GM23248 (cell line): ENCODE data around the gene CNTN6. TPM values are rescaled to one million over a fixed set of nuclear protein-coding genes. Genes with fewer than 3 reads are reported as not detected.
A peak's percentile ranks its signal among the peaks of the same experiment; 100 is the strongest.

Source experiments
- DNase-seq: peaks from one replicate; pipeline ENCODE4 v3.0.0-alpha.2; 2015
- H2AFZ ChIP-seq: fragments of 200-600 bp; sonication (generic); 2 replicates; pipeline ENCODE4 v1.6.1; 2016; ENCODE audit warnings: antibody characterized with exemption
- H3F3A ChIP-seq: fragments of 200-600 bp; sonication (generic); 2 replicates; pipeline ENCODE4 v1.6.1; 2016; ENCODE audit warnings: mild to moderate bottlenecking, antibody characterized with exemption, mixed run types; ENCODE audit not compliant: insufficient read depth
- H3K27ac ChIP-seq: fragments of 200-600 bp; sonication (generic); 2 replicates; pipeline ENCODE4 v1.5.1; 2016; ENCODE audit warnings: mild to moderate bottlenecking
- H3K27me3 ChIP-seq: fragments of 200-600 bp; sonication (generic); replicated peaks from 2 replicates; pipeline ENCODE4 v1.6.1; 2016; ENCODE audit warnings: mild to moderate bottlenecking; ENCODE audit not compliant: insufficient read depth
- H3K36me3 ChIP-seq: fragments of 200-600 bp; sonication (generic); 2 replicates; pipeline ENCODE4 v1.6.1; 2016; ENCODE audit warnings: low read depth, mild to moderate bottlenecking
- H3K4me1 ChIP-seq: fragments of 200-600 bp; sonication (generic); 2 replicates; pipeline ENCODE4 v1.6.1; 2016; ENCODE audit warnings: mild to moderate bottlenecking; ENCODE audit not compliant: insufficient read depth
- H3K4me2 ChIP-seq: fragments of 200-600 bp; sonication (generic); one replicate; pipeline ENCODE4 v1.6.1; 2016; ENCODE audit warnings: mild to moderate bottlenecking; ENCODE audit not compliant: unreplicated experiment
- H3K4me3 ChIP-seq: fragments of 200-600 bp; sonication (generic); 2 replicates; pipeline ENCODE4 v1.5.1; 2016; ENCODE audit warnings: mild to moderate bottlenecking
- H3K79me2 ChIP-seq: fragments of 200-600 bp; sonication (generic); 2 replicates; pipeline ENCODE4 v1.6.1; 2016; ENCODE audit warnings: mild to moderate bottlenecking; ENCODE audit not compliant: insufficient read depth
- H3K9ac ChIP-seq: fragments of 200-600 bp; sonication (generic); 2 replicates; pipeline ENCODE4 v1.6.1; 2016; ENCODE audit warnings: mild to moderate bottlenecking
- H3K9me2 ChIP-seq: fragments of 200-600 bp; sonication (generic); 2 replicates; pipeline ENCODE4 v1.6.1; 2016; ENCODE audit warnings: mixed run types, mild to moderate bottlenecking, moderate library complexity; ENCODE audit not compliant: insufficient read depth
- H3K9me3 ChIP-seq: fragments of 200-600 bp; sonication (generic); one replicate; pipeline ENCODE4 v1.6.1; 2017; ENCODE audit warnings: low read depth
- H4K20me1 ChIP-seq: fragments of 200-600 bp; sonication (generic); 2 replicates; pipeline ENCODE4 v1.6.0; 2016; ENCODE audit not compliant: insufficient read depth
- EZH2 ChIP-seq: fragments of 200-600 bp; sonication (generic); IDR thresholded peaks from 2 replicates; pipeline ENCODE4 v1.6.1; 2018; ENCODE audit warnings: antibody characterized with exemption, mild to moderate bottlenecking; ENCODE audit not compliant: insufficient read depth, poor library complexity, severe bottlenecking
- EZH2phosphoT487 ChIP-seq: fragments of 200-600 bp; sonication (generic); IDR thresholded peaks from 2 replicates; pipeline ENCODE4 v1.6.1; 2018; ENCODE audit warnings: antibody characterized with exemption, moderate library complexity, mild to moderate bottlenecking, low read depth; ENCODE audit not compliant: insufficient read depth
- WGBS, 2 experiments: methylation state at CpG; one replicate each; pipeline ENCODE4 v1.1.6; 2015 to 2017; ENCODE audit warnings: low lambda C conversion rate in 2 of 2, low coverage in 1 of 2; ENCODE audit errors: missing lambda C conversion rate in 2 of 2; 5-methylcytosine and 5-hydroxymethylcytosine counted together
- in situ Hi-C: fragments of 300-500 bp; cut with MboI; formaldehyde crosslinking; loops from 2 replicates; pipeline ENCODE4 v1.15.0; 2020
- polyA plus RNA-seq: library from polyadenylated mRNA; unstranded; fragments of >200 nt; fragmentation: Nextera tagmentation; extraction: Ambion mirVana; gene quantifications from 2 replicates; pipeline ENCODE4 v1.2.1, GENCODE V29; 2016
- total RNA-seq: library from RNA; depleted of rRNA; stranded (reverse); fragments of >200 nt; shearing (Covaris generic); gene quantifications from 2 replicates; pipeline ENCODE4 v1.2.3, GENCODE V29; 2014

Gene CNTN6
- total and polyA plus RNA-seq, 2 experiments from 2014 or later, result not detected

DNA sequence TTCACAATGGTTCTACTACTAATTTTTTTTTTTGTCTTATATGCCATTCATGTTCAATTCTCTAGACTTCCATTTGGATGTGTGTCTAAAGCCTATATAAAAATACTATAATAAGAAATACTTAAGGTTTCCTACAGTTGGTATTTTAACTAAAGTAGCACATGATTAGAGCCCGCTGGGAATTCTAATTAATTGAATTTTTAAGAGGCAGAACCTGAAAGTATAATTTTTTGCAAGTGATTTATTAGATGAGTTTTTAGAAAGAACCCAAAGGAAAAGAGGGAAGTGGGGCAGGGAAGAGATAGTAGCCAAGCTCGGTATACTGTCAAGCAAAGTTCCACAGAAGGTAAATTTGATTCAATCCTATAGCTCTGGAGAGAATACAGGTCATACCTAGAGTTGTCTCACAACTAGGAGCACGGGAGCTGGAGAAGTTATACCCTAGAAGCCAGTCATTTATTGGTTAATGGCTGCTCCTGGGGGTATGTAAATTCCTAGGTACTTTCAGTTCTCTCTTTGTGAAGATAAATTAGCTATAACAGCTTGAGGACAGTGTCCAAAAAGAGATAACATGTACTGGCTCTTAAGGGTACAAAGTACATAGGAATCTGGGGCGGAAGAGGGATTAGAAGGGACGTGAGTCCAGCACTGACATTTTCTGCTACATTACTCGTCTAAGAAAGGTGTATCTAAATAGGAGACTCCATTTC is 225.6 kb downstream of the CNTN6 start:
- Histone ChIP-seq H3K9me2 (no peaks in the 10 kb centered on the region), H3K27ac (no peak overlapping the region), H3K27me3 (no peaks in the 10 kb centered on the region), H3K4me3 (no peak overlapping the region), H2AFZ (no peak overlapping the region), H4K20me1 (no peaks in the 10 kb centered on the region), H3K4me2 (no peak overlapping the region), H3F3A (no peaks in the 10 kb centered on the region), H3K79me2 (no peaks in the 10 kb centered on the region), H3K36me3 (no peaks in the 10 kb centered on the region), H3K9ac (no peak overlapping the region), H3K9me3 (no peaks in the 10 kb centered on the region), H3K4me1 (no peaks in the 10 kb centered on the region)
- 45 to 51% methylated on average over 6 of the region's 6 CpGs for WGBS, 2 experiments
- TF ChIP-seq EZH2phosphoT487, result no peak
- TF ChIP-seq EZH2, result no peak
- in situ Hi-C loops, result no loop called here
- no peak for DNase-seq

DNA sequence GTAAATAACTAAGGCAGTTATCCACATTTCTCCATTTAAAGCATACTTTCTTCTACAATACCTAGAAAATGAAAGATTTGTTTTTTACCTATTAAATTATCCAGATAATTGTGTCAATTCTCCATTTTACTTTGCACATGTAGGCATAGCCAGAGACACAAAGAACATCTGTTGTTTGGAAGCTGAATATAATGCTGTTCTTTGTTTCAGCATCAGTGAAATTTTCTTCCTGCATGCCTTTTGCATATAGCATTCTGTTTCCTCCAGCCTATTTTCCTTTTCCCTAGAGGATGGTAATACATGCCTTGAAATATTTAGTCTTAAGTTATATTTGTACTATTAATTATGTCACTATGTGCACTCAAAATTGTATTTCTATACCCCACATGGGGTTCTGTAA is 233.7 kb downstream of the CNTN6 start:
- H3K4me3 ChIP-seq, result no peak overlapping the region
- no peaks in the 10 kb centered on the region for H4K20me1 ChIP-seq
- H3K27ac ChIP-seq, result no peak overlapping the region
- H3K4me1 ChIP-seq, result no peaks in the 10 kb centered on the region
- no peaks in the 10 kb centered on the region for H3K9me3 ChIP-seq
- H2AFZ ChIP-seq, result no peak overlapping the region
- H3K9me2 ChIP-seq, result no peaks in the 10 kb centered on the region
- no peaks in the 10 kb centered on the region for H3K36me3 ChIP-seq
- no peaks in the 10 kb centered on the region for H3K79me2 ChIP-seq
- TF ChIP-seq EZH2, result no peak
- H3F3A ChIP-seq, result no peaks in the 10 kb centered on the region
- H3K9ac ChIP-seq, result no peak overlapping the region
- H3K4me2 ChIP-seq, result no peak overlapping the region
- H3K27me3 ChIP-seq, result no peaks in the 10 kb centered on the region
- no peak for DNase-seq
- in situ Hi-C loops, result no loop called here

GRCh38 chr3:1330107-1330506 is 237.3 kb downstream of the CNTN6 start:
- Histone ChIP-seq H3K4me3 (no peak overlapping the region), H3K9ac (no peak overlapping the region), H4K20me1 (no peaks in the 10 kb centered on the region), H3K27ac (no peak overlapping the region), H3F3A (no peaks in the 10 kb centered on the region), H3K27me3 (no peaks in the 10 kb centered on the region), H3K4me1 (no peaks in the 10 kb centered on the region), H3K79me2 (no peaks in the 10 kb centered on the region), H2AFZ (no peak overlapping the region), H3K36me3 (no peaks in the 10 kb centered on the region), H3K9me2 (no peaks in the 10 kb centered on the region), H3K4me2 (no peak overlapping the region), H3K9me3 (no peaks in the 10 kb centered on the region)
- in situ Hi-C loops, result no loop called here
- TF ChIP-seq EZH2phosphoT487 (no peak), EZH2 (no peak)
- 39 to 44% methylated on average over 2 of the region's 2 CpGs for WGBS, 2 experiments
- no peak for DNase-seq

DNA sequence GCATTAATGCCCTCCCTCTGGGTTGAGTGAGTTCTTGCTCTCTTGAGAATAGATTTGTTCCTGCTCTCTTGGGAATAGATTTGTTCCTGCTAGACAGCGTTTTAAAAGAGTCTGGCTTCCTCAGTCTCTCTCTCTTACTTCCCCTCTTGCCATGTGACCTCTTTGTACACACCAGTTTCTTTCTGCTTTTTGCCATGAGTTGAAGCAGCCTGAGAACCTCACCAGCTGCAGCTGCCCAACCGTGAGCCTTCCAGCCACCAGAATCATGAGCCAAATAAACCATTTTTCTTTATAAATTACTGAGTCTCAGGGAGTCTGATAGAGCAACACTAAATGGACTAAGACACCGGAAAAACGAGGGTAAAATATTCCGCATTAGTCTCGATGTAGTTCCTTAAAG is 253.6 kb downstream of the CNTN6 start:
- no peak overlapping the region for H2AFZ ChIP-seq
- H3K9ac ChIP-seq, result no peak overlapping the region
- H3K9me2 ChIP-seq, result no peaks in the 10 kb centered on the region
- DNase-seq, result no peak
- TF ChIP-seq EZH2, result no peak
- TF ChIP-seq EZH2phosphoT487, result no peak
- H3K79me2 ChIP-seq, result no peaks in the 10 kb centered on the region
- in situ Hi-C loops, result no loop called here
- H3K4me3 ChIP-seq, result no peak overlapping the region
- no peaks in the 10 kb centered on the region for H3K9me3 ChIP-seq
- H3K27ac ChIP-seq, result no peak overlapping the region
- 47 to 58% methylated on average over 6 of the region's 6 CpGs for WGBS, 2 experiments
- H3K27me3 ChIP-seq, result no peaks in the 10 kb centered on the region
- no peaks in the 10 kb centered on the region for H3K36me3 ChIP-seq
- no peaks in the 10 kb centered on the region for H3F3A ChIP-seq
- H3K4me2 ChIP-seq, result no peak overlapping the region
- H3K4me1 ChIP-seq, result no peaks in the 10 kb centered on the region
- no peaks in the 10 kb centered on the region for H4K20me1 ChIP-seq

DNA sequence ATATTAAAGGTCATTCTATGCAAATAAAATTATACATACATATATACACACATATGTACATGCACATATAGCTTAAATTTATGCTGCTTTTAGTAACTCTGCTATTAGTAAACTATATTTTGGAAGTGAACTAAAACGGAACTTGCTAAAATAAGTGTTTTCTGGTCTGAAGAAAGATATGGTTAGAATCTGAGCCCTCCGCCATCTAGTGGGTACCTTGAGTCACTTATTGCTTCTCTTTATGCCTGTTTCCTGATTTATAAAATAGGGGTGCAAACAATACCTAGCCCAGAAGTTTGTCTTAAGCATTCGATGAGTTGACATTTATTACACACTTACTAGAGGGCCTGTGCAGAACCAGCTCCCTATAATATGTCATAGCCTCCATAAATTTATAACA is 255.7 kb downstream of the CNTN6 start:
- H2AFZ ChIP-seq, result no peak overlapping the region
- H3K27me3 ChIP-seq, result no peaks in the 10 kb centered on the region
- H3K9me2 ChIP-seq, result no peaks in the 10 kb centered on the region
- no peaks in the 10 kb centered on the region for H3K9me3 ChIP-seq
- in situ Hi-C loops, result no loop called here
- H3K4me3 ChIP-seq, result no peak overlapping the region
- no peak overlapping the region for H3K27ac ChIP-seq
- no peaks in the 10 kb centered on the region for H3K4me1 ChIP-seq
- H3K9ac ChIP-seq, result no peak overlapping the region
- no peaks in the 10 kb centered on the region for H4K20me1 ChIP-seq
- H3K36me3 ChIP-seq, result no peaks in the 10 kb centered on the region
- no peaks in the 10 kb centered on the region for H3K79me2 ChIP-seq
- no peaks in the 10 kb centered on the region for H3F3A ChIP-seq
- WGBS, 2 experiments, result 61 to 65% methylated on average over 3 of the region's 3 CpGs
- TF ChIP-seq EZH2phosphoT487 (no peak), EZH2 (no peak)
- no peak overlapping the region for H3K4me2 ChIP-seq
- DNase-seq, result peak; percentile 8
